Measurements from ENCODE around the gene PPP5C.

Gene PPP5C

DNA sequence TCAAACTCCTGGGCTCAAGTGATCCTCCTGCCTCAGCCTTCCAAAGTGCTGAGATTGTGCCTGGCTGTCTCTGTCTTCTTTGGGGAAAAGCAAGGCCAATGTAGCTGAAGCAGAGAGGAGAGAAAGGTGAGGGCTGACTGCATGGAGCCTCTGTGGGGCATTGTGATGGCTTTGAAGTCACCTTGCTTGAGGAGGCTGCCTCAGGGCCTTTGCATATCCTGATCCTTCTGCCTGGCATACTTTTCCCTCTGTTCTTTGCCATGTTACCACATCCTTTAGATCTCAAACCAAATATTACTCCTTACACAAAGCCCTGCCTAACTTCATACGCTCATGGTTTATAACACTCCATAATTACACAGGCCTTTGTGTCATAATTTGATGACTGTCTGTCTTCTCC lies 9.4 kb upstream of the PPP5C start:
- no peak for FAIRE-seq

DNA sequence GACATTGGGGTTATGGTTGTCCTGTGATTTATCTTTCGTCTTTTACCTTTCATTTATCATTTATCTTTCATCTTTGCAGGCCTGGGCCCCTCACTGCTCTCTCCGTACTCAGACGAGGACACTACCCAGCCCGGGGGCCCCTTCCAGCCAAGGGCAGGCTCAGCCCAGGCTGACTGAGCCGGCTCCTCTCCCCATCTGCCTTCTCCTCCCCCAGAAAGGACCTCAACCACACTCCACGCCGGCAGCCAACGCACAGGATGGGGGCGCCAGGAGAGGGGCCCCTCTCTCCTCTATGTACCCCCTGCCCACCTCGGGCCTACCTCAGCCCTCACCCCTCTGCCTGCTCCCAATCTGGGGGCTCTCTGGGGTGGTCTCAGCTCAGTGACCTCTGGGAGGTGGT lies 7.4 kb upstream of the PPP5C start:
- FAIRE-seq, result no peak

DNA sequence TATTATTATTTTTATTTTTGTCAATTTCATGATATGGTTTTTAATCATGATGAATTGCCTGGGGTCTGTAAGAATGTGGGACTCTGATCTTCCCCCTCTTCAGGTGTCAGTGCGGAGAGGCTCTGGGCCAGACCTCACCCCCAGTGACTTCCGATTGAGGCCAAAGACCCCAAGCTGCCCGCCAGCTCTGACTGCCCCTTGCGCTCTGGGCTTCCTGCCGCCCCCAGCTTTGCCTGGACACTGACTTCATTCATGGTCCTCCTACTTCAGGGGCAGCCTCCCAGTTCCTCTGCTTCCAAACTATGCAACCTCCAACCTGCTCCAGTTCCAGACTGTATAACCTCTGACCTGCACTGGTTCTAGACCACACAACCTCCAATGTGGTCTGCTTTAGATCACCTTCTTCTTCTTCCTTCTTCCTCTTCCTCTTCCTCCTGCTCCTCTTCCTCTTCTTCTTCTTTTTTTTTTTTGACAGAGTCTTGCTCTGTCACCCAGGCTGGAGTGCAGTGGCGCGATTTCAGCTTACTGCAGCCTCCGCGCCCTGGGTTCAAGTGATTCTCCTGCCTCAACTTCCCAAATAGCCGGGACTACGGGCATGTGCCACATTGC lies 6.7 kb upstream of the PPP5C start:
- no peak for FAIRE-seq

DNA sequence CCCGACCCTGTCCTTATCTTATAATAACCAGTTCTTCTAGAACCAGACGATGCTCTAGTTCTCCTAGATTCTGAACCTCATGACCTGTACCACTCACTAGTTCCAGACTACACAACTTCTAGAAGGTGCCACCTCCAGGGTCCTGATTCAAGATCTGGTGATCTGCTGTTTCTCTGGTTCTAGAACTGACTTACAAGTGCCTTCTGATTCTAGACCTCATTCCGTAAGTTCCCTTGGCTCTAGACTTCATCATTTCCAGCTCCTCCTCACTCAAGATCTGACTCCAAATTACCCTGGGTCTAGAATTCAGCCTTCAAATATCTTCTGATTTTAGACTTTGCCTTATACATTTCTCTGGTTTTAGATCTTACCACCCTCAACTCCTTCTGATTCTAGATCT lies 5.0 kb upstream of the PPP5C start:
- FAIRE-seq, result no peak

DNA sequence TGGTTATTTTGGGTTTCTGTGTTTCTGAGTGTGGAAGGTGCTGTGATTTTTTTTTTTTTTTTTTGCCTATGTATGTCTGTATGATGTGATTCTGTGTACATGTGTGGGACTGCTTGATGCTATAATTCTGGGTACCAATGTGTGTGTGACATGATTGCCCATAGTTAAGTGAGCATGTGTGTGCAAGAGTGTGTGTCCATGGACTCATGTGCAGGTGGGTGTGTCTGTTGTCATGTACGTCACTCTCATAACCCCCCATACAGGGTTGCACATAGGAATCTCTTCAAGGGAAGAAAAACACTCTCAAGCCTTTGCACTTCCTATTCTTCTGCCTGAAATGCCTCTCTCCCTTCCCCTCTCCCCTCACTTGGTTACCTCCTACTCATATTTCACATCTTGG lies 2.5 kb upstream of the PPP5C start:
- FAIRE-seq, result no peak

DNA sequence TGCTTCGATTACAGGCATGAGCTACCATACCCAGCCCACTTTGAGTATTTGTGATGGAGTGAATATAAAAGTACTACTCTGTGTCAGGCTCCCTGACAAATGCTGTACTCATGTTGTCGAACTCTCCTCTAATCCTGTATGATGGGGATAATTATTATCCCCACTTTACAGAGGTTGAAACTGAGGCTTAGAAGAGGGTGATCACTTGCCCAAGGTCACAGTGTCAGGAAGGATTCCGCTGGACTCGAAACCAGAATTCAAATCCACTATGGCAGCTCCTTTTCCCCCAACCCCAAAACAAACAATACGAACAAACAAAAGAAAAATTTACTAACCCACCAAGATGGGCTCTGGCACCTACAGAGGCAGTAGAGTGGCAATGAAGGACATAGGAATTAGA lies 1.7 kb upstream of the PPP5C start:
- no peak for FAIRE-seq

DNA sequence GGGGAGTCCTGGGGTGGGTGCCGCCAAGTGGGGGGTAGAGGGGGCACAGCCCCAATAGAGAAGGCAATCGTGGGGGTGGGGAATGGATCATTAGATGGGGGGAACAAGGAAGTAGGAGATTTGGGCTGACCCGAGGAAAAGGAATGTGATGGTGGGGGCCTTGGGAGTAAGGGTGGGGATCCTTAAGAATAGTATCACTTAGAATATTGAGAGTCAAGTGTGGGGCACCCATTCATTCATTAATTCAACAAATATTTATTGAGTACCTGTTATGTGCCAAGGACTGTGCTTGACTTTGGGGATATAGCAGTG lies 641 bp downstream of the PPP5C start:
- no peak for FAIRE-seq

DNA sequence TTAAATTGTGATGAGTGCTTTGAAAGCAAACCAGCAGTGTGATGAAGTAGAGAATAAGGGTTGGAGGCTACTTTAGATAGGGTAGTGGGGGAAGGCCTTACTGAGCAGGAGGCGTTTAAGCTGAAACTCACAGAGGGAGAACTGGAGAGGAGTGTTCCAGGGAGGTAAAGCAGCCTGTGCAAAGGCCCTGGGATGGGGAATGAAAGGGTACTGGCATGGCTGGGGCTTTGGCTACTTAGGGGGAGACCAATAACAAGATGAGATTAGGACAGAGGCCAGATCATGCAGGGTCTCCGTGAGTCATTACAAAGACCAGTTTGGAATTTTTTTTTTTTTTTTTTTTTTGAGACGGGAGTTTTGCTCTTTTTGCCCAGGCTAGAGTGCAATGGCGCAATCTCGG lies 1.1 kb downstream of the PPP5C start:
- FAIRE-seq, result no peak

DNA sequence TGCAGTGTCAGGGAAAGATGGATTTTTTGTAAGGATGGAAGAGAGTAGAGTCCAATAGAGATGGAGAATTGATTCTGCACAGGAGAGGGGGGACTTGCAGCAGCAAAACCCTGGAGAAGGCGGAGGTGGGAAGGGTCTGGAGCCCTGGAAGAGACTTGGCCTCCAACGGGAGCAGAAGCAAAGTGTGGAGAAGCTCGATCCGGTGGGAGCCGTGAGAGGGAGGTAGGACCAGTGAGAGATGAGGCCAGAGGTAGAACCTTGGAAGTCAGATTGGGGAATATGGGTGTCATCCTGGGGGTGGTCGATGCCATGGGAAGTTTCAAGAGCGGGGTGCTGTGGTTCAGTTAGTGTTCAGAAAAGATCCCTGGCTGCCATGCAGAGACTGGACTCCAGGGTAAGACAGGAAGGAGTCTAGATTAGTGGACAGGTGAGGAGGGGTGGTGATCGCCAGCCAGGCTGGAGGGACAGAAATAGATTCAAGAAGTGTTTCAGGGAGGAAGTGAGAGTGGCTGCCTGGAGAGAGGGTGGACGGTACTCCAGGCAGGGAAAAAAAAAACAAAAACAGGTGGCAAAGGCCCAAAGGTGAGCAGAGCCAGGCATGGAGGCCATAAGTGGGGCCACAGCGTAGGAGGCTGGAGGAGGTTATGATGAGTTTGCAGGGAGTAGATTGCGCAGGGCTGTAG lies 2.6 kb downstream of the PPP5C start:
- no peak for FAIRE-seq

DNA sequence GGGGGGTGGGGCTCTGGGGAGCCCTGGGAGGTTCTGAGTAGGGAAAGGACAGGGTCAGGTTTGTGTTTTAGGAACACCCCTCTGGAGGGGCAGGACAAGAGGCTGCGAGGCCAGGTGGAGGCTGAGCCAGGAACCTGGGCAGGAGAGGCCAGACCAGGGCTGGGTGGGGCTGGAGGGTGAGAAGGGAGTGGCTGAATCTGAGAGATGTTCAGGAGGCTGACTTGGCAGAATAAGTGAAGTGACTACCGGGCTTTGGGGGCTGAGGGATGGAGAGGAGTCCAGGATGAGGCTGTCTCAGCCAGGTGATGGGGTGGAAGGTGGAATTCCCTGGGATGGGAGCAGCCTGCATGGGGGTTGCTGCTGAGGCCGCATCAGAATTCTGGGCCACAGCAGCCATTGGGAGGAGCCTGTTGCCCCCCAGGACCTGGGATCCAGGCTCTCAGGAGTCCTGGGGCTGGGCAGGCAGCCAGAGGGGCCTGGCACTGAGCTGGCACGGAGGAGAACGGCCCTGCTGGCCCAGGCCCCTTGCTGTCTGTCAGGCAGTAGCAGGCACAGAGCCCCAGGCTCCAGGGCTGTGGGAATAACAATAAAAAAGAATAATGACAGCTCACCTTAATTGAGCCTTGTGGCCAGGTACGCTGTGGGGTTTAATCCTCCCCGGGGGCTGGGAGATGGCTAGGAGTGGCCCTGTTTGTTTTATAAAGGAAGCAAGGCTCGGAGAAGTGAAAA lies 3.3 kb downstream of the PPP5C start:
- no peak for FAIRE-seq

DNA sequence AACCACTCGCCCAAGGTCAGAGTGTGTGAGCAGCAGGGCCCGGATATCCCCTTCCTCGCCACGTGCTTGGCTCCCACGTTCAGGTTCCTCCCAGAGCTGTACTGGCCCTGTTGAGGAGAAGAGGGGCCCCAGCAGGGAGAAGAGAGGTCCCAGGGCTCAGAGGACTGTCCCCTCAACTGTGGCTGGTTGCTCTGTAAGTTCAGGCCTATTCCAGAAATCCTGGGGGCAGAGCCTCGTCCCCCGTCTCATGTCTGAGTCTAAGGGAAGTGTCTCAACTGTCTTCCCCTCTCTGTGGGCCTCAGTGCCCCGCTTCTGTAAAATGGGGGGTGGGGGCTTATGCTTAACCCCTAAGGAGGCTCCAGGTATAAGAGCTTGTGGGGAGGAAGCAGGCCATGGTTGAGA lies 3.9 kb downstream of the PPP5C start:
- FAIRE-seq, result no peak

DNA sequence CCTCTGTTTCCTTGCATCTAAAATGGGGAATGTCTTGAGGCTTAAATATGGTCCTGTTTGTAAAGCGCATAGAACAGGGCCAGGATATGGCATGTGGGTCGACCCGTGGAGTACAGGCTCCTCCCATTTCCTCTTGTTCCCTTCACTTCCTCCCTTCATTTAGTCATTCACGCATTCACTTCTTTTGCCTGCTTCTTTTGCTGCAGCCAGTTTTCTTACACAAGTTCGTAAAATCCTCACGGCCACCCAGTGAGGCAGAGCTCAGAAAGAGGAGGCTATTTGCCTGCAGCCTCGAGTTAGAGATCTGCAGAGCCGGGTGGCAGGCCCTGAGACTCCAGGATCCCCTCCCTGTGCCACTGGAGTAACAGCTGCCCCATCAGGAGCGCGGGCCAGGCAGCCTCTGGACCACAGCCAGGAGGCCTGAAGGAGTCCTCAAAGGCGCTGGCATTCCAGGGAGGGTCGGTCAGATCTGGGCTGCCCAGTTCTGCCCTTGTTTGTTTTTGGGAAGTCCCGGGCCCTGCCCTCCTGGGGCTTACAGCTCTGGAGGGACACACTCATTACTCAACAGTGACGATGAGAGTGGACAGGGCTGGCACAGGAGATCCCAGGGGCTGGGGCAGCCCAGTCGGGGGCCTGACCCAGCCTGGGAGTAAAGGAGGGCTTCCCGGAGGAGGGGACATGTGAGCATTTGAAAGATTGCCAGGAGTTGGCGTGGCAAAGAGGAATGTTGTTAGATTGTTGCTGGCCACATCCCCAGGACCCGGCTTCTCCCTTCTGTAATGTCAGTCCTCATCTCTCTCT lies 4.6 kb downstream of the PPP5C start:
- no peak for FAIRE-seq

DNA sequence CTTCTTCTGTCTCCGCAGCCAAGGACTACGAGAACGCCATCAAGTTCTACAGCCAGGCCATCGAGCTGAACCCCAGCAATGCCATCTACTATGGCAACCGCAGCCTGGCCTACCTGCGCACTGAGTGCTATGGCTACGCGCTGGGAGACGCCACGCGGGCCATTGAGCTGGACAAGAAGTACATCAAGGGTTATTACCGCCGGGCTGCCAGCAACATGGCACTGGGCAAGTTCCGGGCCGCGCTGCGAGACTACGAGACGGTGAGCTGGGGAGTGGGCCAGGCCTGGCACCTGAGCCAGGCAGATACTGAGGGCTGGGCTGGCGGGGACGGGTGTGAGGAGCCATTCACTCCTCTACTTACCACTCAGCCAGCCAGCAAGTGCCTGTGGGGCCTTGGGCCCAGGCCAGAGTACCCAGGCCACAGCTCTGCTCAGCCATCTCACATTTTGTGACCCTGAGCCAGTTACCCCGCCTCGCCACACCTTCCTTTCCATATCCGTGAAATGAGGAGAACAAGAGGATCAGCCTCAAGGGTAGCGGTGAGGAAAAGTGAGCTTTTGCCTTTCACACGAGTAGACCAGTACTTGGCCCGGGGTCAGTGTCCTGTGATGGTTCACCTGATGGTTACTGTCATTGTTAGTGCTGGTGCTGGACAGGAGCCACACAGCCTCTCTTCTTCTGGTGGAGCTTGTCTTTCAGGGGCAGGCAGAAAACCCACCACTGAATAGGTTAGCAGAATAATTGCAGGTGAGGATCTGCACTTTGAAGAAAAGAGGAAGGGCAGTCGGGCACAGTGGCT lies 7.0 kb downstream of the PPP5C start:
- no peak for FAIRE-seq

DNA sequence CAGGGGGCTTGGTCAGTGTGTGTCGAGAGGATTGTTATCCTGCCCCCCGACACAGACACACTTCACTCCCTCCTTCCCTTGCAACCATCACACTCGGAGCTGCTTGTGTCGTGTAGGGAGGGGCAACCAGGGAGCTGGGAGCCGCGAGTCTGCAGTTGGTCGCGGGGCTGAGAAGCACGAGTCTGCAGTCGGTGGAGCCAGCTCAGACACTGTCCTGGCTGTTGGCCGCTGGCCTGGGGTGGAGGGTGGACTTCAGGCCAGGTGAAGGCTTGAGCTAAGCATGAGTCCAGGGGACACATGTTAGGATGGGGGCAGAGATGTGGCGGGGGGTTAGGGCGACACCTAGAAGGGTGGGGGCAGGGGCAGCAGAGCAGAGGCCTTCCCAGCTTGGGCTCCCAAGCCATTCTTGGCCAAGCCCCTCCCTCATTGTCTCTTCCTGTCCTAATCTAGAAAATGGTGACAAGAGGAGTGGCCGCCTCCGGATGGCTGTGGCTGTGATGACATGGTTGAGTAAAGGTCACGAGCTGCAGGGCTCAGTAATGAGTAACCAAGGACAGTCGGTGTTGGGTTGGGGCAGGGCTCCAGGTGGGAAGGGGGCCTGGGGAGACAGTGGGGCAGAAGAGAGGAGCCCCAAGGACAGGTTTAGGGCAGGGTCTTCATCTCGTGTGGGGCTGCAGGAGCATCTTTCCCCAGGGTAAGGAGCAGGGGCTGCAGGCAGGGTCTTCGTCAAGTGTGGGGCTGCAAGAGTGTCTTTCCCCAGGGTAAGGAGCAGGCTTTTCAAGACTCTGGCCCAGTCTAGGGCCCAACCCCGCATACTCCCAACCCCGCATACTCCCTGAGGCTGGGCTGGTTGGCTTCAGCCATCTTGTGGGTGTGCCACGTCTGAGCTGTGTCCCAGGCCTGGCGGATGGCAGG lies 8.6 kb downstream of the PPP5C start:
- FAIRE-seq, result no peak

DNA sequence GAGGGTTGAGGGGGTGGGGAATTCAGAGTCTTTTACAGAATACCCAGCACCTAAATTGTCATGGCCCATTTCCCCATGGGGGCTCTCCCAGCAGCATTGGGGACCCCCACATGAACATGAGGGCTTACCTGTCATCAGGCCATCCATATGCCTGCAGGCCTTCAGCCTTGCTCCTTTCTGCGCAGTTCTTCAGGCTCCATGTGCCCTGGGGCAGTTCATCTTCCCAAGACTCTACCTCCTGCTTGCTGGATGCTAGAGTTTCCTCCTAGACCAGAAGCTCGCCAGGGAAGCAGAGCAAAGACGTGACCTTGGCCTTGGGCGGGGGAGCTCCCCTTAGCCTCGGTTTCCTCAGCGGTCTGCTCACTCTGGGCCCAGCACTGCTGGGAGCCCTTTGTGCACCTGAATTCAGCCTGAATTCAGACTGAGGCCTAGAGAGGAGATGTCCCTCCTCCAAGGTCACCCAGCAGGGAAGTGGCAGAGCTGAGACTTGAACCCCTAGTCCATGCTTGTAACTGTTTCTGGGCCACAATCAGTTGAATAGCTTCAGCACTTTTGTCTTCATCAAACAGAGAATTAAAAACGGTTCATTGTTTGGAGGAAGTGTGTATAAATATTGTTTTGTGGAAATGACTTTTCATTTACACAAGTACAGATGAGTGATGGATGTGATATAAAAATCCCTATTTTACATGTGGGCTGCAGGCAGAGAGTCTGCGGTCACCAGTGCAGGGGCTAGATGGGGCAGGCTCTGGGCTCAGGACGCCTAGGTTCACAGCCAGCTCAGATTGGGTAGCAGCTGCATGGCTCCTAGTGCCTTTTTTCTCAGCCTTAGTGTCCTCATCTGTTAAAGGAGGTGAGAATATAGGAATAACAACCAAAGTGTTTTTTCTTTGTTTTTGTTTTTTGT lies 9.5 kb downstream of the PPP5C start:
- no peak for FAIRE-seq

DNA sequence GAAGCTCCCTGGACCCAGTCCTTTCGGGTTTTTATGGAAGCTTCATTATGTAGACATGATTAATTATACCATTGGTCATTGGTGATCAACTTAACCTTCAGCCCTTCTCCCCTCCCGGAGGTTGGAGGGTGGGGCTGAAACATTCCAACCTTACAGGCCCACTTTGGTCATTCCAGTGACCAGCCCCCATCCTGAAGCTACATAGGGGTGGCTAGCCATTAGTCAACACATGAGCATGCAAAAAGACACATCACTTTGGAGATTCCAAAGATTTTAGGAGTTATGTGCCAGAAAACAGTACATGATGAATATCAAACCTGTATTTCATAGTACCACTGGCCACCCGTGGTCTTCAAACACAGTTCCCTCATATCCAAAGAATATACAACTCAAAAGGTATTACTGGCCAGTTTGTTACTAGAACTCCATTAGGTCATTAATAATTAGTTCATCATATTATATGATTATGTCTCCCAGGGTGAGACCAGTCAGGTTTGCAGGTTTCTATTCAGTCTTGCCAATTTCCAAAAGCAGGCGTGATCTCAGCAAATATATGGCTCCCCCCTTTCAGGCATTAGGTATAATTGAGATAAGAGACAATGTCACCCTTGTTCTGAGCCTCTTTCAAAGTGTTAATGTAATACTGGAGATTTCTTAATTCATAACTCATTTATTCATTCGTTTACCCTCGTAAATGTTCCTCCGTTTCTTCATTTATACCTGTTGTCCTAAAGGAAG lies 11.1 kb downstream of the PPP5C start:
- no peak for FAIRE-seq

DNA sequence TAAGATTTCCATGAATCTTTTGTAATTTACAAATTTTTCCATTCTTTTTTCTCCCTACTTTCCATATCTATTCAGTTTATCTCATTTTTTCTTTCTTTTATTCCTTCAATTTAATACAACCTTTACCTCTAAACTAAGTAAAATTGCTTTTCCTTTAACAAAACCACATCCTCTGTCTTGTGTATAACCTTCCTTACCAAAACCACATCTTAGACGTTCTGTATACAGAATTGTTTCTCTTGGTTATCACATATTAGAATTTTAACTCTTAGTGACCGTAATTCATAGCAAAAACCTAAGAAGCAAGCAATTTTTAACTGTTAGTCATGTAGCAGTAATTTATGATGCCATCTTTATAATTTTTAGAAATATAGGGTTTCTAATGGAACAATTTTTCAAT lies 15.0 kb downstream of the PPP5C start:
- no peak for FAIRE-seq

DNA sequence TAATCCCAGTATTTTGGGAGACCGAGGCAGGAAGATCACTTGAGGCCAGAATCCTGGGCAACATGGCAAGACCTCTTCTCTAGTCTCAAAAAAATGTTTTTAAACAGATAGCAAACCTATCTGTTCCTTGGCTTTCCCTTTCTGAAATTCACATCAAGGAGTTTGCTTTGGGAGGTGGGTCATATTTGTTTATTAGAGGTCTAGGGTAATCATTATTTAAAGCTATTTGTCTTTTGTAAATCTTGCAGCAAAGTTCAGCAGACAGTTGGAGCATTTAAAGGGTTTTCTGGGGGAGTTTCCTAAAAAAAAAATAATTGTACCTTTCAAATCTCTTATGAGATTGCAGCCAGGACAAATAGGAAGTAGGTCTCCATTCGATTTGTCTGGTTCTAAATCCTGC lies 17.5 kb downstream of the PPP5C start:
- no peak for FAIRE-seq

DNA sequence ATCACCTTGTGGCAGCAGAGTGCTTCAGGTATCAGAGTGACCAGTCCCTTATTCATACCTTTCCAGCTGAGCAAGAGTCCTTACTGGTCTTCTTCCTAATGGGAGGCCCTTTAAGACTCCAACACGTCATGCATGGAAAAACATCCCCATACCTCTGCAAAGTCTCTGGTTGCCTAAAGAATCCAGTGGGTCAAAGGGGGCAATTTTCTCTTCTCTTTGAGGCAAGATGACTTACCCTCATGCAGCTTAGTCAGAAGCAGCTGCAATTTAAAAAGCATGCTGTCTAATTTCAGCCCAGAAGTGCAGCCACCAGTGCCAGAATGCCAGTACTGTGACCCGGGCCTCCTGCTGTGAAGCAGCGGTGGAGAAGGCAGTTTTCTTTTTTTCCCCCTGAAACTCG lies 18.7 kb downstream of the PPP5C start:
- FAIRE-seq, result no peak

Measured in TTC549 (cell line).